ENCODE data around the gene CNNM1. TPM values are rescaled to one million over a fixed set of nuclear protein-coding genes. Genes with fewer than 3 reads are reported as not detected.

Gene CNNM1
- total and polyA plus RNA-seq, 8 donors: 0.53 to 1.6 (median 1.3) TPM

DNA sequence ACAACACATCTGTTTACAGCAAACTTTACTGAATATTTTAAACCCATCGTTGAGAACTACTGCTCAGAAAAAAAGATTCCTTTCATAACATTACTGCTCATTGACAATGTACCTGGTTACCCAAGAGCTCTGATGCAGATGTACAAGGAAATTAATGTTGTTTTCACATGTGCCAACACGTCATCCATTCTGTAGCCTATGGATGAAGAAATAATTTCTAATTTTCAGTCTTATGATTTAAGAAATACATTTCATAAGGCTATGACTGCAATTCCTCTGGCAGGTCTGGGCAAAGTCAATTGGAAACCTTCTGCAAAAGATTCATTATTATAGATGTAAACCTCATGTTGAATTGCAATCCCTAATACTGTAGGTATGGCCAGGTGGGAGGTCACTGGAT is 16.7 kb upstream of the CNNM1 start:
- DNase-seq (no peak), FAIRE-seq (no peak), ATAC-seq (no peak)
- no peaks in the 10 kb centered on the region for H3K27me3 ChIP-seq
- no peaks in the 10 kb centered on the region for H3K9me3 ChIP-seq
- H3K36me3 ChIP-seq: no peaks in the 10 kb centered on the region
- H3K4me3 ChIP-seq: no peak overlapping the region
- H3K4me1 ChIP-seq: no peaks in the 10 kb centered on the region
- intact Hi-C loops (cut with DNase I): no loop called here
- no peak overlapping the region for H3K27ac ChIP-seq
- WGBS, 2 donors: 78 to 86% methylated on average over 2 of the region's 2 CpGs
- no peak for TF ChIP-seq CTCF (IDR thresholded peaks at IDR 0.05)

- no peaks in the 10 kb centered on the region for H3K36me3 ChIP-seq
- WGBS, 2 donors: 89 to 94% methylated on average over 16 of the region's 16 CpGs
- no peak for DNase-seq
- no peak for FAIRE-seq
- ATAC-seq: no peak
- intact Hi-C loops (cut with DNase I): no loop called here
- no peak overlapping the region for H3K27ac ChIP-seq
- no peaks in the 10 kb centered on the region for H3K27me3 ChIP-seq
- H3K4me3 ChIP-seq: no peak overlapping the region
- TF ChIP-seq CTCF (IDR thresholded peaks at IDR 0.05): no peak
- no peaks in the 10 kb centered on the region for H3K4me1 ChIP-seq
- H3K9me3 ChIP-seq: no peaks in the 10 kb centered on the region
Observed at GRCh38 chr10:99315853-99316252, 13.3 kb upstream of the CNNM1 start.

DNA sequence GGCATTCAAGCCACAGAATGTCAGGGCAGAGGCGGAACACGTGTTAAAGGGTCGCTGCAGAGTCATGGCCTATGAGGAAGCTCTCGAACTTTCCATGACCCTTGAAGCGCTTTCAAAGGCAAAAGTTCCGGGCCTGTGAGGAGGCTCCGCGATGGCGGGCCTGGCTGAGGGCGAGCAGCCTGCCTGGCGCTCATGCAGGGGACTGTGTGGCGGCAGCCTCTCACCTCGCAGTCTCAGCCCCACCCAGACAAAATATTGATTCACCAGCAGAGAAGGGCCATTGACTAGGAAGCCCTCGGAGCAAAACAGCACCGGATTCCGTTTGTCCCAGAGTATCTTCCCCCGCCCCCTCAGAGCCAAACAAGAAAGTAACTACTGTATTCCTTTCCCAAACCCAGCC is 12.8 kb upstream of the CNNM1 start:
- intact Hi-C loops (cut with DNase I): no loop called here
- DNase-seq (no peak), ATAC-seq (no peak), FAIRE-seq (no peak)
- H3K36me3 ChIP-seq: no peaks in the 10 kb centered on the region
- 84 to 89% methylated on average over 17 of the region's 17 CpGs for WGBS, 2 donors
- no peaks in the 10 kb centered on the region for H3K27me3 ChIP-seq
- no peak overlapping the region for H3K4me3 ChIP-seq
- TF ChIP-seq CTCF (IDR thresholded peaks at IDR 0.05): no peak
- no peaks in the 10 kb centered on the region for H3K9me3 ChIP-seq
- H3K4me1 ChIP-seq: no peaks in the 10 kb centered on the region
- no peak overlapping the region for H3K27ac ChIP-seq

- DNase-seq: no peak
- no peak for TF ChIP-seq CTCF (IDR thresholded peaks at IDR 0.05)
- intact Hi-C loops (cut with DNase I): no loop called here
- FAIRE-seq: no peak
- no peaks in the 10 kb centered on the region for H3K36me3 ChIP-seq
- H3K27me3 ChIP-seq: no peaks in the 10 kb centered on the region
- no peak overlapping the region for H3K4me3 ChIP-seq
- no peaks in the 10 kb centered on the region for H3K4me1 ChIP-seq
- H3K9me3 ChIP-seq: no peaks in the 10 kb centered on the region
- 71 to 79% methylated on average over 3 of the region's 3 CpGs for WGBS, 2 donors
- no peak for ATAC-seq
- H3K27ac ChIP-seq: no peak overlapping the region
Observed at GRCh38 chr10:99318048-99318447, 11.1 kb upstream of the CNNM1 start.

DNA sequence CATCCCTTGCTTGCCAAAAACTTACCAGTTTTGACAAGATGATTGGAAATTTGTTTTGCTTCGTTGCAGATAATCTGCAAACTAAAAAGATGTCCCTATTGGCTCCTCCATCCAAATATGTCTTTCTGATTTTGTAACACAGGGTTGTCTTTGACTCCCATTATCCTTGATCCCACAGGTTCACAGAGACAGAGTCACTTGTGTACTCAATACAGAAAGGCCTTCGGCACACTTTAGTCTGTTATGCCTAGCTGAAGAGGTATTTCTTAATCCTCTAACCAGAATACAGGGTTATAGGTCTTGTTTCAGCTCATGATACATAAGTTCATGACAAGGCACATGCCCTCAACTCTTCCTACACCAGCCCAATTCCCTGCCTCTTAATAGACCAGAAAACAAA is 10.7 kb upstream of the CNNM1 start:
- Histone ChIP-seq H3K27ac (no peak overlapping the region), H3K4me1 (no peaks in the 10 kb centered on the region), H3K27me3 (no peaks in the 10 kb centered on the region), H3K9me3 (no peaks in the 10 kb centered on the region), H3K36me3 (no peaks in the 10 kb centered on the region), H3K4me3 (no peak overlapping the region)
- WGBS, 2 donors: 66 to 70% methylated on average over 2 of the region's 2 CpGs
- ATAC-seq (no peak), DNase-seq (no peak), FAIRE-seq (no peak)
- intact Hi-C loops (cut with DNase I): no loop called here
- no peak for TF ChIP-seq CTCF (IDR thresholded peaks at IDR 0.05)
